K562 (cell line): ENCODE measurements around the gene AJM1.
A peak's percentile ranks its signal among the peaks of the same experiment; 100 is the strongest.

ENCODE experiments used
- ATF2 ChIP-seq: sonication (generic); formaldehyde crosslinking; IDR thresholded peaks from 2 replicates; pipeline ENCODE4 v1.8.1; 2022; ENCODE audit warnings: missing genetic modification reagents
- CBX3 ChIP-seq, 2 experiments: IDR thresholded peaks; 1 replicate in 1 of 2; 2 replicates in 1 of 2; pipeline ENCODE4 v1.6.1; 2012; ENCODE audit warnings: inconsistent platforms in 2 of 2, low read length in 2 of 2, borderline replicate concordance in 1 of 2, control low read depth in 1 of 2
- CLOCK ChIP-seq: fragments of 250-450 bp; sonication (Bioruptor Pico); IDR thresholded peaks from 2 replicates; pipeline ENCODE4 v1.4.0; 2020; ENCODE audit warnings: mild to moderate bottlenecking, moderate library complexity, borderline replicate concordance
- CREB1 ChIP-seq, 2 experiments: sonication (generic) in 1 of 2; formaldehyde crosslinking in 1 of 2; IDR thresholded peaks; 2 replicates each; pipeline versions ENCODE4 v1.6.1 to v1.8.0; 2012 to 2022; ENCODE audit warnings: inconsistent platforms in 1 of 2, mild to moderate bottlenecking in 1 of 2, missing genetic modification reagents in 1 of 2, moderate library complexity in 1 of 2
- CTCF ChIP-seq, 3 experiments: IDR thresholded peaks in 2 of 3; conservative IDR thresholded peaks in 1 of 3; 2 replicates each; pipeline ENCODE4 v1.5.1; 2011 to 2012; ENCODE audit warnings: low read length in 3 of 3, mild to moderate bottlenecking in 3 of 3, control low read depth in 2 of 3, improper control_type of control experiment in 1 of 3, inconsistent platforms in 1 of 3, low read depth in 1 of 3, mixed read lengths in 1 of 3, moderate library complexity in 1 of 3; ENCODE audit not compliant: insufficient read depth in 2 of 3
- EP300 ChIP-seq: IDR thresholded peaks from 2 replicates; pipeline ENCODE4 v1.6.1; 2012; ENCODE audit warnings: low read length, improper control_type of control experiment
- FOSL1 ChIP-seq: fragments of 200-800 bp; sonication (Bioruptor generic); conservative IDR thresholded peaks from 2 replicates; pipeline ENCODE4 v1.6.1; 2016; ENCODE audit warnings: missing genetic modification characterization, missing compliant biosample characterization
- KLF10 ChIP-seq: fragments of 250-450 bp; sonication (Bioruptor Pico); IDR thresholded peaks from 2 replicates; pipeline ENCODE4 v1.6.1; 2021; ENCODE audit warnings: matching md5 sums
- MAFK ChIP-seq: IDR thresholded peaks from 2 replicates; pipeline ENCODE4 v1.6.1; 2011; ENCODE audit warnings: low read length, improper control_type of control experiment
- POLR2A ChIP-seq: fragments of 450-650 bp; conservative IDR thresholded peaks from 2 replicates; pipeline ENCODE4 v1.6.1; 2016
- TEAD4 ChIP-seq, 2 experiments: sonication (generic) in 1 of 2; formaldehyde crosslinking in 1 of 2; IDR thresholded peaks; 2 replicates each; pipeline versions ENCODE4 v1.6.1 to v1.8.0; 2012 to 2022; ENCODE audit warnings: borderline replicate concordance in 1 of 2, inconsistent platforms in 1 of 2, low read length in 1 of 2, mild to moderate bottlenecking in 1 of 2, missing genetic modification reagents in 1 of 2
- USF2 ChIP-seq: sonication (generic); formaldehyde crosslinking; IDR thresholded peaks from 2 replicates; pipeline ENCODE4 v1.5.0; 2020; ENCODE audit warnings: missing genetic modification reagents
- ZBTB11 ChIP-seq, 3 experiments: fragments of 200-800 bp in 1 of 3; fragments of 250-450 bp in 1 of 3; fragments of 450-650 bp in 1 of 3; sonication (Bioruptor Pico) in 1 of 3; sonication (Bioruptor generic) in 1 of 3; formaldehyde crosslinking in 1 of 3; IDR thresholded peaks; 2 replicates each; pipeline versions ENCODE4 v1.6.1 to v1.8.0; 2016 to 2022; ENCODE audit warnings: mild to moderate bottlenecking in 2 of 3, missing genetic modification characterization in 2 of 3, missing compliant biosample characterization in 1 of 3, moderate library complexity in 1 of 3
- ZNF583 ChIP-seq: fragments of 250-450 bp; sonication (Bioruptor Pico); IDR thresholded peaks from 2 replicates; pipeline ENCODE4 v1.4.0; 2020

GRCh38 chr9:136806631-136807201 is 35.6 kb upstream of the AJM1 start:
- TF ChIP-seq ZNF583 (CRISPR knock-in tag), result no peak
- no peak for TF ChIP-seq ATF2 (CRISPR knock-in tag)
- TF ChIP-seq KLF10, result no peak
- no peak for TF ChIP-seq TEAD4 (IDR thresholded peaks at IDR 0.05; ENCODE audit: low read length)
- no peak for TF ChIP-seq TEAD4 (CRISPR knock-in tag; IDR thresholded peaks at IDR 0.05; ENCODE audit: borderline replicate concordance)
- TF ChIP-seq EP300, result no peak
- TF ChIP-seq CLOCK (CRISPR knock-in tag), result no peak
- TF ChIP-seq MAFK, result no peak
- no peak for TF ChIP-seq FOSL1
- TF ChIP-seq POLR2A, result no peak
- TF ChIP-seq CTCF (IDR thresholded peaks at IDR 0.05 in 2 of 3, conservative IDR thresholded peaks at IDR 0.05 in 1 of 3; ENCODE audit: insufficient read depth in 2 of 3, low read depth in 1 of 3, low read length in 3 of 3), result 0 out of 6 replicates have a peak, but pooled peaks of 1 of the 3 experiments have one; percentile 0
- no peak for TF ChIP-seq CREB1 (IDR thresholded peaks at IDR 0.05)
- no peak for TF ChIP-seq CREB1 (CRISPR knock-in tag; IDR thresholded peaks at IDR 0.05)
- no peak for TF ChIP-seq ZBTB11 (CRISPR knock-in tag; IDR thresholded peaks at IDR 0.05)
- TF ChIP-seq CBX3 (IDR thresholded peaks at IDR 0.05; ENCODE audit: borderline replicate concordance in 1 of 2, low read length in 2 of 2), result no peak
- TF ChIP-seq USF2 (CRISPR knock-in tag), result no peak
